ENCODE data around the gene TCEAL3.
A peak's percentile ranks its signal among the peaks of the same experiment; 100 is the strongest.
"Not testable (repeated sequence)": the region's sequence is repeated elsewhere in the genome, so short reads cannot be mapped to it uniquely, and the experiment has no call there.

The TCEAL3 gene

DNA sequence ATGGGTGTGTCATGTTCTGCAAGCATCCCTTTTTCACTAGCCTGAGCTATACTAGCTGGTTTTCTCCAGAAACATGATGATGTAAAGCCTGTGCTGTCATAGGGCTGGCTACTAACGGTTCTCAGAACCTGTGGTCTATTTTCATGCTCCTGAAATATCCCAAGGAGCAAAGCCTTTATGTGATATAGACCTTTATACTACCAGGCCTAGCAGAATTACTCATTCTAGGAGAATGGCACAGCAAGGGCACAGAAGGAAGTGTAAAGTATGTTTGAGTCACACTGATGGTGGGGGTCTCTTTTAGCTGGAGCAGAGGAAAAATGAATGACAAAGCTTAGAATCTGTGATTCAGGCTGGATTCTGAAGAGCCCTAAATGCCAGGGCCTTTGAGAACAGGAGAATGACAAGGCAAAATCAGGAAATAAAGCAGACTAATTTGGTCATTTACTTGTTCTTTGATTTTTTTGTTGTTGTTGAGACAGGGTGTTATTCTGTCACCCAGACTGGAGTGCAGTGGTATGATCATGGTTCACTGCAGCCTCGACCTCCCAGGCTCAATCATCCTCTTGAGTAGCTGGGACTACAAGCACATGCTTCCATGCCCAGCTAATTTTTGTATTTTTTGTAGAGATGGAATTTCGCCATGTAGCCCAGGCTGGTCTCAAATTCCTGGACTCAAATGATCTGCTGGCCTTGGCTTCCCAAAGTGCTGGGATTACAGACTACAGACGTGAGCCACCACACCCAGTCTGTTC is 32.8 kb downstream of the TCEAL3 start:
- TF ChIP-seq, protein P1, sequence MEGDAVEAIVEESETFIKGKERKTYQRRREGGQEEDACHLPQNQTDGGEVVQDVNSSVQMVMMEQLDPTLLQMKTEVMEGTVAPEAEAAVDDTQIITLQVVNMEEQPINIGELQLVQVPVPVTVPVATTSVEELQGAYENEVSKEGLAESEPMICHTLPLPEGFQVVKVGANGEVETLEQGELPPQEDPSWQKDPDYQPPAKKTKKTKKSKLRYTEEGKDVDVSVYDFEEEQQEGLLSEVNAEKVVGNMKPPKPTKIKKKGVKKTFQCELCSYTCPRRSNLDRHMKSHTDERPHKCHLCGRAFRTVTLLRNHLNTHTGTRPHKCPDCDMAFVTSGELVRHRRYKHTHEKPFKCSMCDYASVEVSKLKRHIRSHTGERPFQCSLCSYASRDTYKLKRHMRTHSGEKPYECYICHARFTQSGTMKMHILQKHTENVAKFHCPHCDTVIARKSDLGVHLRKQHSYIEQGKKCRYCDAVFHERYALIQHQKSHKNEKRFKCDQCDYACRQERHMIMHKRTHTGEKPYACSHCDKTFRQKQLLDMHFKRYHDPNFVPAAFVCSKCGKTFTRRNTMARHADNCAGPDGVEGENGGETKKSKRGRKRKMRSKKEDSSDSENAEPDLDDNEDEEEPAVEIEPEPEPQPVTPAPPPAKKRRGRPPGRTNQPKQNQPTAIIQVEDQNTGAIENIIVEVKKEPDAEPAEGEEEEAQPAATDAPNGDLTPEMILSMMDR (conservative IDR thresholded peaks at IDR 0.05), result no peak
- H3K27ac ChIP-seq, result no peak overlapping the region

DNA sequence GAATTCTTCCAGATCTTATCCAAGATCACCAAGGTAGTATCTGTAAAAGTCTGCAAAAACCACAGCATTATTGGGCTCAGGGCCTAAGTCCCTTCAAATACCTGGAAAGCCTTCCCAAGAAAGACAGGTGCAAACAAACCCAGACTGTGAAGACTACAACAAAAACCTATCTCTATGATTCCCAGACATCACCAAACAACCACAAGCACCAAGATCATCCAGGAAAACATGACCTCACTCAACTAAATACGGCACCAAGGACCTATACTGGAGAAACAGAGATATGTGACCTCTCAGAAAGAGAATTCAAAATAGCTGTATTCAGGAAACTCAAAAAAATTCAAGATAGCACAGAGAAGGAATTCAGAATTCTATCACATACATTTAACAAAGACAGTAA is 36.4 kb downstream of the TCEAL3 start:
- no peak overlapping the region for H3K27ac ChIP-seq
- TF ChIP-seq, protein P1 (conservative IDR thresholded peaks at IDR 0.05), result no peak

DNA sequence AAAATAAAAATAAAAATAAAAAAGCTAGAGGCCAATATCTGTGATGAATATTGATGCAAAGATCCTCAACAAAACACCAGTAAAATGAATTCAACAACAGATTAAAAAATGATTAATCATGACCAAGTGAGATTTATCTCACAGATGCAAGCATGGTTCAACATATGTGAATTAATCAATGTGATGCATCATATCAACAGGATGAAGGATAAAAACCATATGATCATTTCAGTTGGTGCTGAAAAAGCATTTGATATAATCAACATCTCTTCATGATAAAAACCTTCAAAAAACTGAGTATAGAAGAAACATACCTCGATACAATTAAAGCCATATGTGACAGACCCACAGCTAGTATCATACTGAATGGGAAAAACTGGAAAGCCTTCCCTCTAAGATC is 39.9 kb downstream of the TCEAL3 start:
- H3K27ac ChIP-seq, result no peak overlapping the region
- TF ChIP-seq, protein P1 (conservative IDR thresholded peaks at IDR 0.05), result no peak

DNA sequence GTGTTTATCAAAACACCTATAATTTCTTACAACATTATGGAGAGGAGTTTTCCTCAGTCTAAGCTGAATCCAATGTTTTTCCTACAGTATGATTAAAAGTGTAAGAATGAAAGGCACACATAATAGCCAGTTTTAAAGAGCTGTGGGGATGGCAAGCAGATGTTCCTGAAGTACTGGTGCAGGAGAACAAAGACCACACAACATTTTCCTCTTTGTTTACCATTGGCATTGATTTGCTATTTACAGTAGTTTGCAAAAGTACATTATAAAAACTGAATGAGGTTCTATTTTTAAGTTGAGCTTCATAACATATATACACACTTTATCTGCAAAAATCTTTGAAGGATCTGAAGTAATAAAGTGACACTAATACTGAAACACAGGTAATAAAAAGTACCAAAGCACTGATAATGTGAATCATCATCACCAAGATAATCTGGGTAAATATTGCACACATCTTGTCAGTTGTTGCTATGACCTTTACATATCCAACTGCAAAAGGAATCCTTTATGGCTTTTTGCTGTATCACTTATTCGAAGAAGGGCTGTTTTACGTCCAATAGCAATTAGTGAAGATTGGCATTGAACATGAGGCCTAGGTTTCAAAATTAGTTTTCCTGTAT is 43.5 kb downstream of the TCEAL3 start:
- H3K27ac ChIP-seq, result no peak overlapping the region
- TF ChIP-seq, protein P1 (conservative IDR thresholded peaks at IDR 0.05), result no peak

DNA sequence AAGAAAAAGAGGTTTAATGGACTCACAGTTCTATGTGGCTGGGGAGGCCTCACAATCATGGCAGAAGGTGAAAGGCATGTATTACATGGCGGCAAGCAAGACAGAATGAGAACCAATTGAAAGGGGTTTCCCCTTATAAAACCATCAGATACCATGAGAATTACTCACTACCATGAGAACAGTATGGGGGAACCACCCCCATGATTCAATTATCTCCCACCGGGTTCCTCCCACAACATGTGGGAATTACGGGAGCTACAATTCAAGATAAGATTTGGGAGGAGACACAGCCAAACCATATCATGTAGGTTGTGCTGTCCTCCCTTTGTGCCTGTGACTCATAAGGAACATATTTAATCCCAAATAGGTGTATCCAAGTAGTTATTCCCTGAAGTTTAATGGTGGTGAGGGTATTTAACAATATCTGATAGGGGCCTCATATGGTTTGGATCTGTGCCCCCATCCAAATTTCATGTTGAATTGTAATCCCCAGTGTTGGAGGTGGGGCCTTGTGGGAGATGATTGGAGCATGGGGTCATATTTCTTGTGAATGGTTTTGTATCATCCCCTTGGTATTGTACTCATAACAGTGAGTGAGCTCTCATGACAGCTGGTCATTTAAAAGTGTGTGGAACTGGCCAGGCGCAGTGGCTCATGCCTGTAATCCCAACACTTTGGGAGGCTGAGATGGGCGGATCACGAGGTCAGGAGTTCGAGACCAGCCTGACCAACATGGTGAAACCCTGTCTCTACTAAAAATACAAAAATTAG is 47.7 kb downstream of the TCEAL3 start:
- not testable (repeated sequence) for H3K27ac ChIP-seq

DNA sequence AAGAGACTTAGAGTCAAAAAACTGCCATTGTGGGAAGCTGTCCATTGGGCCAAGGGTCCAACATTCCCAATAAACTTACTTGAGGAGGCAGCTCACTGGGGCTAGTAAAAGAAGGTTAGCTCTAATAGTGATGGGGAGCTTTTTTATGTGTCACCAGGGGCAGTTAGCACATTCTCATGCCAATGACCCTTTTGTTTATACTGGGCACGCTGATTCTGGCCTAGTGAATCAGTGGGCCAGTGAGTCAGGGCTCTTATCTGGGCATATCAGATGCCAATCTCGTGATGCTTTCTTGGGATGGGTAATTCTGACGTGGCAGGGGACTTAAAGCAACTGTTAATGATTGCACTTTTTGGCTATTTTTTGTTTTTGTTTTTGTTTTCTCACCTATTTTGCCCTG is 48.9 kb downstream of the TCEAL3 start:
- no peak overlapping the region for H3K27ac ChIP-seq
- TF ChIP-seq, protein P1 (conservative IDR thresholded peaks at IDR 0.05), result no peak

DNA sequence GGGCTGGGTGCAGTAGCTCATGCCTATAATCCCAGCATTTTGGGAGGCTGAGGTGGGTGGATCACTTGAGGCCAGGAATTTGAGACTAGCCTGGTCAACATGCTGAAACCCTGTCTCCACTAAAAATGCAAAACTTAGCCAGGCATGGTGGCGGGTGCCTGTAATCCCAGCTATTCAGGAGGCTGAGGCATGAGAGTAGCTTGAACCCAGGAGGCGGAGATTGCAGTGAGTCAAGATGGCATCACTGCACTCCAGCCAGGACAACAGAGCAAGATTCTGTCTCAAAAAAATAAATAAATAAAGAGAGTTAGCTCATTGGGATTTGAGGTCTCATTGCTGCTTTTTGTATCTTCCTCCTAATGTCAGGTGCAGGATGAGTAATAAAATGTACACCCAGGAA is 49.3 kb downstream of the TCEAL3 start:
- not testable (repeated sequence) for H3K27ac ChIP-seq

DNA sequence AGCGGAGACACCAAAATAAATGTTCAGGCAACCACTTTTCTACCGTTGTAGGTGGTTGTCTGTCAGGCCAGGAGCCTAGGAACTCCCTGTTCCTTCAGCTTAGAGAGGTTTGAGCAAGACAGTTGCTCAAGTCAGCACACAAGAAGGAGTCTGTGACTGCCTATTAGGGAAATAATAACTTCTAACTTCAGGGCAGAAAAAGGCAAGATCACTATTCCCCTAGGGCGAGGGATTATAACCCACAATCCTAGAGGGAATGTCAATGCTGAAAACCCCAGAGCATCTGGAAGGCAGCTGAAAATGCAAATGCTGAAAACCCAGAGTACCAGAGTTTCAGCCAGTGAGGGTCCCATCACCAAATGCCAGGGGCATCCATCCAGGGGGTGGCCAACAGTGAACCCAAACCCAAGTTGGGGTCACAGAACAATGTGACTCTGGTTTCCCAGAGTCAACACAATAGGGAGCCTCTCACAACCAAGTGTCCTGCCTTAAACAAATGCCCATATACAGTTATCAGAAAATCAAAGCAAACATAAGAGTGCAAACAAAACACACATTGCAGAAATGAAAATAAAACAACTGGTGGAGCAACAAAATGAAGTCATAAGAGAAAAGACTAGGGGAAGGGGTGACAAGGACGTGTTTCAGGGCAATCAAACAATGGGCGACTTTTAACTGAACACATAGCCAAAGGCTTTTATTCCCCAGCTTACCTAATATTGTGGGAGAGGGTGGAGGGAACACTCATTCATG is 51.1 kb downstream of the TCEAL3 start:
- peak overlapping the region; percentile 38 for H3K27ac ChIP-seq
- TF ChIP-seq, protein P1 (conservative IDR thresholded peaks at IDR 0.05), result no peak

DNA sequence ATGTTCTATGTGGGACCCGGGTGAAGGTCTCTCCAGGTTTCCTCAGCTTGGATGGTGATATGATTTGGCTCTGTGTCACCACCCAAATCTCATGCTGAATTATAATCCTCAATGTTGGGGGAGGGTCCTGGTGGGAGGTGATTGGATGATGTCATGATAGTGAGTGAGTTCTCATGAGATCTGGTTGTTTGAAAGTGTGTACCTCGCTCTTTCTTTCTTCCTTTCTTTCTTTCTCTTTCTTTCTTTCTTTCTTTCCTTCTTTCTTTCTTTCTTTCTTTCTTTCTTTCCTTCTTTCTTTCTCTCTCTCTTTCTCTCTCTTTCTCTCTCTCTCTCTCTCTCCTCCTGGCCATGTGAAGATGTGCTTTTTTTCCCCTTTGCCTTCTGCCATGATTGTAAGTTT is 51.7 kb downstream of the TCEAL3 start:
- H3K27ac ChIP-seq, result peak overlapping the region; percentile 38

Measured in VCaP (cell line).